H1 (cell line): ENCODE data around the gene PCDH9. TPM values are rescaled to one million over a fixed set of nuclear protein-coding genes. Genes with fewer than 3 reads are reported as not detected.

Experiments
- ASH2L ChIP-seq: fragments of 200-600, 300-600 bp; sonication (generic); IDR thresholded peaks from one replicate; pipeline ENCODE4 v1.7.1; 2017; ENCODE audit warnings: low read length
- CHD2 ChIP-seq: IDR thresholded peaks from 2 replicates; pipeline ENCODE4 v1.6.1; 2012; ENCODE audit warnings: low read length, improper control_type of control experiment
- CREB1 ChIP-seq: IDR thresholded peaks from 2 replicates; pipeline ENCODE4 v1.6.1; 2012; ENCODE audit warnings: inconsistent platforms
- NANOG ChIP-seq: IDR thresholded peaks from 2 replicates; pipeline ENCODE4 v1.6.1; 2011; ENCODE audit warnings: low read length, low read depth, mild to moderate bottlenecking, inconsistent platforms; ENCODE audit not compliant: insufficient read depth, poor library complexity, severe bottlenecking
- RBBP5 ChIP-seq: IDR thresholded peaks from 2 replicates; pipeline ENCODE4 v1.7.1; 2012; ENCODE audit warnings: low read depth, mild to moderate bottlenecking, inconsistent platforms, low read length, moderate library complexity, borderline replicate concordance
- RXRA ChIP-seq: IDR thresholded peaks from 2 replicates; pipeline ENCODE4 v1.6.1; 2011; ENCODE audit warnings: low read depth, mild to moderate bottlenecking, low read length, moderate library complexity; ENCODE audit not compliant: insufficient read depth
- SP2 ChIP-seq: IDR thresholded peaks from 2 replicates; pipeline ENCODE4 v1.6.1; 2012; ENCODE audit warnings: mild to moderate bottlenecking, low read length, inconsistent platforms
- TEAD4 ChIP-seq: IDR thresholded peaks from 2 replicates; pipeline ENCODE4 v1.6.1; 2012; ENCODE audit warnings: low read depth, low read length, inconsistent platforms, mixed read lengths
- polyA plus RNA-seq, 7 experiments: library from polyadenylated mRNA; depleted of rRNA in 3 of 7; stranded (reverse) in 5 of 7; unstranded in 2 of 7; fragments of >200 nt in 5 of 7; fragments of 200-250 nt in 2 of 7; gene quantifications; 1 replicate in 5 of 7; 2 replicates in 1 of 7; 4 replicates in 1 of 7; pipeline versions ENCODE4 v1.2.1 to v1.2.3, GENCODE V29; 2011 to 2013; ENCODE audit warnings: missing spikeins in 2 of 7, mixed read lengths in 2 of 7
- total RNA-seq: library from RNA; stranded (reverse); fragmentation: NEBNext Ultra II Directional; extraction: Animal tissue kit (Norgen Biotek cat#: 25700); gene quantifications from 2 replicates; pipeline ENCODE4 v1.2.1, GENCODE V29; 2021
- TF ChIP-seq, protein P1 (sequence below): fragments of 300-600 bp; sonication (generic); IDR thresholded peaks from 2 replicates; pipeline ENCODE4 v1.7.1; 2012; ENCODE audit warnings: low read length, moderate library complexity, mild to moderate bottlenecking, inconsistent platforms; ENCODE audit not compliant: insufficient replicate concordance

The PCDH9 gene
- total and polyA plus RNA-seq, 2 of the 8 experiments (the other 6 are each of a cell fraction or from before 2014, with no cell fraction given) = 0.12 to 0.60 TPM

GRCh38 chr13:67277581-67277980, 47.4 kb upstream of the PCDH9 start (continued):
- no peak for TF ChIP-seq TEAD4
- TF ChIP-seq, protein P1, sequence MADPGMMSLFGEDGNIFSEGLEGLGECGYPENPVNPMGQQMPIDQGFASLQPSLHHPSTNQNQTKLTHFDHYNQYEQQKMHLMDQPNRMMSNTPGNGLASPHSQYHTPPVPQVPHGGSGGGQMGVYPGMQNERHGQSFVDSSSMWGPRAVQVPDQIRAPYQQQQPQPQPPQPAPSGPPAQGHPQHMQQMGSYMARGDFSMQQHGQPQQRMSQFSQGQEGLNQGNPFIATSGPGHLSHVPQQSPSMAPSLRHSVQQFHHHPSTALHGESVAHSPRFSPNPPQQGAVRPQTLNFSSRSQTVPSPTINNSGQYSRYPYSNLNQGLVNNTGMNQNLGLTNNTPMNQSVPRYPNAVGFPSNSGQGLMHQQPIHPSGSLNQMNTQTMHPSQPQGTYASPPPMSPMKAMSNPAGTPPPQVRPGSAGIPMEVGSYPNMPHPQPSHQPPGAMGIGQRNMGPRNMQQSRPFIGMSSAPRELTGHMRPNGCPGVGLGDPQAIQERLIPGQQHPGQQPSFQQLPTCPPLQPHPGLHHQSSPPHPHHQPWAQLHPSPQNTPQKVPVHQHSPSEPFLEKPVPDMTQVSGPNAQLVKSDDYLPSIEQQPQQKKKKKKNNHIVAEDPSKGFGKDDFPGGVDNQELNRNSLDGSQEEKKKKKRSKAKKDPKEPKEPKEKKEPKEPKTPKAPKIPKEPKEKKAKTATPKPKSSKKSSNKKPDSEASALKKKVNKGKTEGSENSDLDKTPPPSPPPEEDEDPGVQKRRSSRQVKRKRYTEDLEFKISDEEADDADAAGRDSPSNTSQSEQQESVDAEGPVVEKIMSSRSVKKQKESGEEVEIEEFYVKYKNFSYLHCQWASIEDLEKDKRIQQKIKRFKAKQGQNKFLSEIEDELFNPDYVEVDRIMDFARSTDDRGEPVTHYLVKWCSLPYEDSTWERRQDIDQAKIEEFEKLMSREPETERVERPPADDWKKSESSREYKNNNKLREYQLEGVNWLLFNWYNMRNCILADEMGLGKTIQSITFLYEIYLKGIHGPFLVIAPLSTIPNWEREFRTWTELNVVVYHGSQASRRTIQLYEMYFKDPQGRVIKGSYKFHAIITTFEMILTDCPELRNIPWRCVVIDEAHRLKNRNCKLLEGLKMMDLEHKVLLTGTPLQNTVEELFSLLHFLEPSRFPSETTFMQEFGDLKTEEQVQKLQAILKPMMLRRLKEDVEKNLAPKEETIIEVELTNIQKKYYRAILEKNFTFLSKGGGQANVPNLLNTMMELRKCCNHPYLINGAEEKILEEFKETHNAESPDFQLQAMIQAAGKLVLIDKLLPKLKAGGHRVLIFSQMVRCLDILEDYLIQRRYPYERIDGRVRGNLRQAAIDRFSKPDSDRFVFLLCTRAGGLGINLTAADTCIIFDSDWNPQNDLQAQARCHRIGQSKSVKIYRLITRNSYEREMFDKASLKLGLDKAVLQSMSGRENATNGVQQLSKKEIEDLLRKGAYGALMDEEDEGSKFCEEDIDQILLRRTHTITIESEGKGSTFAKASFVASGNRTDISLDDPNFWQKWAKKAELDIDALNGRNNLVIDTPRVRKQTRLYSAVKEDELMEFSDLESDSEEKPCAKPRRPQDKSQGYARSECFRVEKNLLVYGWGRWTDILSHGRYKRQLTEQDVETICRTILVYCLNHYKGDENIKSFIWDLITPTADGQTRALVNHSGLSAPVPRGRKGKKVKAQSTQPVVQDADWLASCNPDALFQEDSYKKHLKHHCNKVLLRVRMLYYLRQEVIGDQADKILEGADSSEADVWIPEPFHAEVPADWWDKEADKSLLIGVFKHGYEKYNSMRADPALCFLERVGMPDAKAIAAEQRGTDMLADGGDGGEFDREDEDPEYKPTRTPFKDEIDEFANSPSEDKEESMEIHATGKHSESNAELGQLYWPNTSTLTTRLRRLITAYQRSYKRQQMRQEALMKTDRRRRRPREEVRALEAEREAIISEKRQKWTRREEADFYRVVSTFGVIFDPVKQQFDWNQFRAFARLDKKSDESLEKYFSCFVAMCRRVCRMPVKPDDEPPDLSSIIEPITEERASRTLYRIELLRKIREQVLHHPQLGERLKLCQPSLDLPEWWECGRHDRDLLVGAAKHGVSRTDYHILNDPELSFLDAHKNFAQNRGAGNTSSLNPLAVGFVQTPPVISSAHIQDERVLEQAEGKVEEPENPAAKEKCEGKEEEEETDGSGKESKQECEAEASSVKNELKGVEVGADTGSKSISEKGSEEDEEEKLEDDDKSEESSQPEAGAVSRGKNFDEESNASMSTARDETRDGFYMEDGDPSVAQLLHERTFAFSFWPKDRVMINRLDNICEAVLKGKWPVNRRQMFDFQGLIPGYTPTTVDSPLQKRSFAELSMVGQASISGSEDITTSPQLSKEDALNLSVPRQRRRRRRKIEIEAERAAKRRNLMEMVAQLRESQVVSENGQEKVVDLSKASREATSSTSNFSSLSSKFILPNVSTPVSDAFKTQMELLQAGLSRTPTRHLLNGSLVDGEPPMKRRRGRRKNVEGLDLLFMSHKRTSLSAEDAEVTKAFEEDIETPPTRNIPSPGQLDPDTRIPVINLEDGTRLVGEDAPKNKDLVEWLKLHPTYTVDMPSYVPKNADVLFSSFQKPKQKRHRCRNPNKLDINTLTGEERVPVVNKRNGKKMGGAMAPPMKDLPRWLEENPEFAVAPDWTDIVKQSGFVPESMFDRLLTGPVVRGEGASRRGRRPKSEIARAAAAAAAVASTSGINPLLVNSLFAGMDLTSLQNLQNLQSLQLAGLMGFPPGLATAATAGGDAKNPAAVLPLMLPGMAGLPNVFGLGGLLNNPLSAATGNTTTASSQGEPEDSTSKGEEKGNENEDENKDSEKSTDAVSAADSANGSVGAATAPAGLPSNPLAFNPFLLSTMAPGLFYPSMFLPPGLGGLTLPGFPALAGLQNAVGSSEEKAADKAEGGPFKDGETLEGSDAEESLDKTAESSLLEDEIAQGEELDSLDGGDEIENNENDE = no peak
- TF ChIP-seq CHD2 = no peak
- TF ChIP-seq SP2 = no peak
- no peak for TF ChIP-seq CREB1
- TF ChIP-seq RBBP5 = no peak
- TF ChIP-seq ASH2L = no peak
- TF ChIP-seq RXRA = no peak
- TF ChIP-seq NANOG = no peak
